Caco-2 (cell line): ENCODE data around the gene MPST. TPM values are rescaled to one million over a fixed set of nuclear protein-coding genes. Genes with fewer than 3 reads are reported as not detected.

ENCODE experiments used
- BruUV-seq: library from RNA; stranded (reverse); fragments of 400-500 nt; replicated peaks from 2 replicates; lab custom pipeline; 2021; lab: Mats Ljungman, UMichigan
- CTCF ChIA-PET: fragments of 300-600 bp; sonication (Branson Sonifier 250); formaldehyde crosslinking; loops from one replicate; lab custom pipeline; 2022; ENCODE audit warnings: antibody characterized with exemption; lab: Charles Lee
- POLR2A ChIA-PET: fragments of 300-600 bp; sonication (Branson Sonifier 250); formaldehyde crosslinking; loops from one replicate; lab custom pipeline; 2022; ENCODE audit warnings: antibody characterized with exemption; lab: Charles Lee
- DNase-seq, 2 experiments: peaks; one replicate each; pipeline versions ENCODE4 v3.0.0 to v3.0.0-alpha.2; 2020 to 2022
- H3K27me3 ChIP-seq: replicated peaks from 2 replicates; pipeline ENCODE4 v1.6.0; 2011; ENCODE audit warnings: low read length; ENCODE audit not compliant: control insufficient read depth, insufficient read depth
- H3K36me3 ChIP-seq: 2 replicates; pipeline ENCODE4 v1.5.1; 2011; ENCODE audit warnings: low read length; ENCODE audit not compliant: control insufficient read depth, insufficient read depth
- H3K4me1 ChIP-seq: fragments of 250-450 bp; sonication (Bioruptor Pico); 2 replicates; pipeline ENCODE4 v1.5.1; 2020; ENCODE audit warnings: mild to moderate bottlenecking
- H3K4me3 ChIP-seq: 2 replicates; pipeline ENCODE4 v1.5.1; 2011; ENCODE audit warnings: low read depth, mild to moderate bottlenecking, control low read depth, low read length
- H3K9me3 ChIP-seq: fragments of 250-450 bp; sonication (Bioruptor Pico); 2 replicates; pipeline ENCODE4 v1.5.1; 2020; ENCODE audit warnings: mild to moderate bottlenecking, moderate library complexity
- H3K27ac Mint-ChIP-seq: one replicate; pipeline ENCODE4 v1.8.0; 2022; ENCODE audit warnings: mixed read lengths; ENCODE audit not compliant: unreplicated experiment
- H3K27me3 Mint-ChIP-seq: one replicate; pipeline ENCODE4 v1.8.0; 2022; ENCODE audit warnings: mixed read lengths; ENCODE audit not compliant: insufficient read depth, unreplicated experiment
- H3K36me3 Mint-ChIP-seq: one replicate; pipeline ENCODE4 v1.8.0; 2022; ENCODE audit warnings: mild to moderate bottlenecking, mixed read lengths; ENCODE audit not compliant: insufficient read depth, unreplicated experiment
- H3K4me1 Mint-ChIP-seq: one replicate; pipeline ENCODE4 v1.8.0; 2022; ENCODE audit warnings: low read depth, mixed read lengths; ENCODE audit not compliant: unreplicated experiment
- H3K4me3 Mint-ChIP-seq: one replicate; pipeline ENCODE4 v1.8.0; 2022; ENCODE audit warnings: mild to moderate bottlenecking, moderate library complexity, mixed read lengths; ENCODE audit not compliant: unreplicated experiment
- H3K9me3 Mint-ChIP-seq: one replicate; pipeline ENCODE4 v1.8.0; 2022; ENCODE audit warnings: mixed read lengths; ENCODE audit not compliant: unreplicated experiment
- CTCF ChIP-seq, 2 experiments: fragments of 200-600 bp in 1 of 2; IDR thresholded peaks; 1 replicate in 1 of 2; 2 replicates in 1 of 2; pipeline versions ENCODE4 v1.5.1 to v1.8.0; 2011 to 2022; ENCODE audit warnings: antibody characterized with exemption in 1 of 2, control low read depth in 1 of 2, inconsistent platforms in 1 of 2, low read depth in 1 of 2, low read length in 1 of 2, mild to moderate bottlenecking in 1 of 2, moderate library complexity in 1 of 2; ENCODE audit not compliant: insufficient read depth in 1 of 2, severe bottlenecking in 1 of 2, unreplicated experiment in 1 of 2
- intact Hi-C: fragments of 100-400 bp; cut with micrococcal nuclease; formaldehyde crosslinking; loops from one replicate; pipeline ENCODE4 v1.10.0; 2022; ENCODE audit not compliant: unreplicated experiment
- total RNA-seq: library from RNA; stranded (reverse); gene quantifications from 2 replicates; pipeline ENCODE4 v1.2.3, GENCODE V29; 2022

MPST gene
- total RNA-seq, 1 experiment from 2014 or later: 83.7 TPM

- Histone ChIP-seq H3K9me3 (no peaks in the 10 kb centered on the region), H3K4me1 (no peaks in the 10 kb centered on the region), H3K36me3 (no peaks in the 10 kb centered on the region), H3K4me3 (no peak overlapping the region), H3K27me3 (no peaks in the 10 kb centered on the region)
- ChIA-PET CTCF (interaction anchor here (1.2 to 2.1 kb wide), 3 partner anchors 67 to 201 kb away, joined by 3 to 11 read pairs (median 5); partner anchors contain the start of gene IFT27), POLR2A (interaction anchor here (0.6 kb wide), 2 partner anchors 223 to 532 kb away, joined by 3 read pairs; no protein-coding TSS in a partner anchor)
- BruUV-seq: no TSS peak
- DNase-seq: no peak
- no peak for TF ChIP-seq CTCF (IDR thresholded peaks at IDR 0.05; ENCODE audit: insufficient read depth in 1 of 2, low read depth in 1 of 2, low read length in 1 of 2, severe bottlenecking in 1 of 2, unreplicated experiment in 1 of 2)
- peaks cover 8% of the 10 kb centered on the region for H3K27me3 Mint-ChIP-seq
- H3K27ac Mint-ChIP-seq: no peak overlapping the region
- no peaks in the 10 kb centered on the region for H3K36me3 Mint-ChIP-seq
- intact Hi-C loops: no loop called here
- peak overlapping the region; percentile 69 for H3K4me3 Mint-ChIP-seq
- no peaks in the 10 kb centered on the region for H3K4me1 Mint-ChIP-seq
- no peaks in the 10 kb centered on the region for H3K9me3 Mint-ChIP-seq
These were observed 42.9 kb upstream of the MPST start for GRCh38 chr22:36976606-36977005.

GRCh38 chr22:36977401-36977861, 42.1 kb upstream of the MPST start:
- Mint-ChIP-seq H3K36me3 (no peaks in the 10 kb centered on the region), H3K27me3 (peaks cover 14% of the 10 kb centered on the region), H3K4me3 (peak overlapping the region; percentile 69), H3K27ac (peak overlapping the region; percentile 26), H3K9me3 (no peaks in the 10 kb centered on the region), H3K4me1 (no peaks in the 10 kb centered on the region)
- POLR2A ChIA-PET: interaction anchor here (0.7 kb wide), 1 partner anchor 55 kb away, joined by 3 read pairs; no protein-coding TSS in a partner anchor
- Histone ChIP-seq H3K27me3 (no peaks in the 10 kb centered on the region), H3K9me3 (no peaks in the 10 kb centered on the region), H3K36me3 (no peaks in the 10 kb centered on the region), H3K4me3 (peak overlapping the region; percentile 24), H3K4me1 (no peaks in the 10 kb centered on the region)
- CTCF ChIA-PET: interaction anchor here (1.0 to 2.1 kb wide), 5 partner anchors 66 to 202 kb away, joined by 3 to 11 read pairs (median 5); partner anchors contain the start of gene IFT27
- DNase-seq: peak; percentile 53
- intact Hi-C loops: no loop called here
- TF ChIP-seq CTCF (IDR thresholded peaks at IDR 0.05; ENCODE audit: insufficient read depth in 1 of 2, low read depth in 1 of 2, low read length in 1 of 2, severe bottlenecking in 1 of 2, unreplicated experiment in 1 of 2): peak; percentile 14 to 22
- BruUV-seq: no TSS peak

GRCh38 chr22:36977947-36978660, 41.4 kb upstream of the MPST start:
- Histone ChIP-seq H3K4me3 (peak overlapping the region; percentile 24), H3K27me3 (no peaks in the 10 kb centered on the region), H3K36me3 (no peaks in the 10 kb centered on the region), H3K4me1 (no peaks in the 10 kb centered on the region), H3K9me3 (no peaks in the 10 kb centered on the region)
- peak overlapping the region; percentile 69 for H3K4me3 Mint-ChIP-seq
- H3K27ac Mint-ChIP-seq: peak overlapping the region; percentile 26
- no peaks in the 10 kb centered on the region for H3K4me1 Mint-ChIP-seq
- ChIA-PET CTCF (interaction anchor here (0.6 to 2.1 kb wide), 5 partner anchors 65 to 204 kb away, joined by 3 to 11 read pairs (median 5); partner anchors contain the start of gene IFT27), POLR2A (no interaction called here)
- no peaks in the 10 kb centered on the region for H3K36me3 Mint-ChIP-seq
- DNase-seq: peak; percentile 85 to 90
- intact Hi-C loops: loop anchor here (1.0 kb wide), 3 partner anchors 105 to 196 kb away; no protein-coding TSS in a partner anchor
- H3K27me3 Mint-ChIP-seq: peaks cover 11% of the 10 kb centered on the region
- peak; percentile 82 to 86 for TF ChIP-seq CTCF (IDR thresholded peaks at IDR 0.05; ENCODE audit: insufficient read depth in 1 of 2, low read depth in 1 of 2, low read length in 1 of 2, severe bottlenecking in 1 of 2, unreplicated experiment in 1 of 2)
- H3K9me3 Mint-ChIP-seq: no peaks in the 10 kb centered on the region
- BruUV-seq: no TSS peak
